ENCODE measurements around the gene ELN.

DNA sequence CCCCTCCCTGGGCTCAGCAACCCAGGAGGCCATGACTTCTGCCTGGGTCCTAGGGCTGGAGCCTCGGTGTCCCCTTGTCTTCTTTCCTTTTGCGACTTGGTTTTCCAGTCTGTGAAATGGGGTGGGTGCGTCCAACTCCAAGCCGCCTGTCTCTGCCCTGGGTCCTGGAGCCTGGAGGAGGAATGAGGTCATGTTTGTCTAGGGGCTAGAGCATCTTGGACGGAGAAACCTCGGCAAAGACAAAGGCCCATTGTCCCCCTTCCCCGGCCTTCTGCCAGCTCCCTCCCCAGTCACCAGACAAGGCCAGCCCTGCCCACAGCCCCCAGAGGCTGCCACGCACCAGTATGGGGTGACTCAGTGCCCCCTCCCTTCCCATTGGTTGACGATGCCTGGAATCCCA is 39.8 kb upstream of the ELN start:
- TF ChIP-seq, protein P1, sequence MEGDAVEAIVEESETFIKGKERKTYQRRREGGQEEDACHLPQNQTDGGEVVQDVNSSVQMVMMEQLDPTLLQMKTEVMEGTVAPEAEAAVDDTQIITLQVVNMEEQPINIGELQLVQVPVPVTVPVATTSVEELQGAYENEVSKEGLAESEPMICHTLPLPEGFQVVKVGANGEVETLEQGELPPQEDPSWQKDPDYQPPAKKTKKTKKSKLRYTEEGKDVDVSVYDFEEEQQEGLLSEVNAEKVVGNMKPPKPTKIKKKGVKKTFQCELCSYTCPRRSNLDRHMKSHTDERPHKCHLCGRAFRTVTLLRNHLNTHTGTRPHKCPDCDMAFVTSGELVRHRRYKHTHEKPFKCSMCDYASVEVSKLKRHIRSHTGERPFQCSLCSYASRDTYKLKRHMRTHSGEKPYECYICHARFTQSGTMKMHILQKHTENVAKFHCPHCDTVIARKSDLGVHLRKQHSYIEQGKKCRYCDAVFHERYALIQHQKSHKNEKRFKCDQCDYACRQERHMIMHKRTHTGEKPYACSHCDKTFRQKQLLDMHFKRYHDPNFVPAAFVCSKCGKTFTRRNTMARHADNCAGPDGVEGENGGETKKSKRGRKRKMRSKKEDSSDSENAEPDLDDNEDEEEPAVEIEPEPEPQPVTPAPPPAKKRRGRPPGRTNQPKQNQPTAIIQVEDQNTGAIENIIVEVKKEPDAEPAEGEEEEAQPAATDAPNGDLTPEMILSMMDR (conservative IDR thresholded peaks at IDR 0.05 in 1 of 2, IDR thresholded peaks at IDR 0.05 in 1 of 2; ENCODE audit: low read depth in 1 of 2, low read length in 2 of 2): no peak
- TF ChIP-seq EZH2 (IDR thresholded peaks at IDR 0.05; ENCODE audit: low read length, missing control alignments): no peak

All from fibroblast of lung (primary cell).